Measurements from ENCODE around the gene SRSF9. TPM values are rescaled to one million over a fixed set of nuclear protein-coding genes. Genes with fewer than 3 reads are reported as not detected.
A peak's percentile ranks its signal among the peaks of the same experiment; 100 is the strongest.
"Not testable (repeated sequence)": the region's sequence is repeated elsewhere in the genome, so short reads cannot be mapped to it uniquely, and the experiment has no call there.

The SRSF9 gene, protein sequence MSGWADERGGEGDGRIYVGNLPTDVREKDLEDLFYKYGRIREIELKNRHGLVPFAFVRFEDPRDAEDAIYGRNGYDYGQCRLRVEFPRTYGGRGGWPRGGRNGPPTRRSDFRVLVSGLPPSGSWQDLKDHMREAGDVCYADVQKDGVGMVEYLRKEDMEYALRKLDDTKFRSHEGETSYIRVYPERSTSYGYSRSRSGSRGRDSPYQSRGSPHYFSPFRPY
- total RNA-seq: 34.4 TPM
- long read RNA-seq, transcript SRSF9-201 (4 exons, 1,201 nt): major isoform, 40 of 45 reads
- long read RNA-seq, partial matches to known transcripts: 1 of 45 reads
- long read RNA-seq, other reads (novel, unspliced or antisense): 1 of 45 reads

DNA sequence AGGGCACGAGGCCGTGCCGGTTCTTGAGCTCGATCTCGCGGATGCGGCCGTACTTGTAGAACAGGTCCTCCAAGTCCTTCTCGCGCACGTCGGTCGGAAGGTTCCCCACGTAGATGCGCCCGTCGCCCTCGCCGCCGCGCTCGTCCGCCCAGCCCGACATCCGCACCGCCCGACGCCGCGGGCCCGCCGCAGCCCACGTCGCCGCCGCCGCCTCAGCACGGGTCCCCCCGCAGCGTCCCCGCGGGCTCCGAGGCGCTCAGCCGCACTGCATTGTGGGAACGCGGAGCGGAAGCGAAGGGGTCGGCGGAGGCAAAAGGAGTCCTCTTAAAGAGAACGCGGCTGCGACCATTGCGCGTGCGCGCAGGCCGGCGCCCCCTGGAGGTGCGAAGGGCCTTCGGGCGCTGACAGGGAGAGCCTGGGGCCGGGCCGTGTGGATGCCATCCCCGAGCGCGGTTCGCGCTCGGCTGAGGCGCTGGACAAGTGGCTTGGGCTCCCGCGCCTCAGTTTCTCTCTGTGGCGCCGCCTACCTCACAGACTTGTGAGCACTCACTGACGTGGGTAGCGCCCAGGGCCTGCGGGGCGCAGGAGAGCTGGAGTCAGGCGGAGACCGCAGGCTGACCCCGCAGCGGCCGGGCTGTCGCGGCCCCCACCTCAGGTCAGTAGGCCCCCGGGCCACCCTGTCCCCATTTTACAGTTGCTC, at the start of gene SRSF9:
Gene SRSF9, minus strand, starts transcription at position 299 of the 700 bp plus-strand sequence. Its CDS starts 139 bp downstream, at position 160.
- H3K4me3 ChIP-seq: peak within 1 kb of the TSS; percentile 83
- H3K27ac ChIP-seq (replicated peaks): peak within 1 kb of the TSS; percentile 96
- H3K36me3 ChIP-seq: peaks cover 19% of the 10 kb centered on the region
- DNase-seq: peak; percentile 96
- H3K9me3 ChIP-seq (replicated peaks): no peaks in the 10 kb centered on the region
- TF ChIP-seq, protein P1, sequence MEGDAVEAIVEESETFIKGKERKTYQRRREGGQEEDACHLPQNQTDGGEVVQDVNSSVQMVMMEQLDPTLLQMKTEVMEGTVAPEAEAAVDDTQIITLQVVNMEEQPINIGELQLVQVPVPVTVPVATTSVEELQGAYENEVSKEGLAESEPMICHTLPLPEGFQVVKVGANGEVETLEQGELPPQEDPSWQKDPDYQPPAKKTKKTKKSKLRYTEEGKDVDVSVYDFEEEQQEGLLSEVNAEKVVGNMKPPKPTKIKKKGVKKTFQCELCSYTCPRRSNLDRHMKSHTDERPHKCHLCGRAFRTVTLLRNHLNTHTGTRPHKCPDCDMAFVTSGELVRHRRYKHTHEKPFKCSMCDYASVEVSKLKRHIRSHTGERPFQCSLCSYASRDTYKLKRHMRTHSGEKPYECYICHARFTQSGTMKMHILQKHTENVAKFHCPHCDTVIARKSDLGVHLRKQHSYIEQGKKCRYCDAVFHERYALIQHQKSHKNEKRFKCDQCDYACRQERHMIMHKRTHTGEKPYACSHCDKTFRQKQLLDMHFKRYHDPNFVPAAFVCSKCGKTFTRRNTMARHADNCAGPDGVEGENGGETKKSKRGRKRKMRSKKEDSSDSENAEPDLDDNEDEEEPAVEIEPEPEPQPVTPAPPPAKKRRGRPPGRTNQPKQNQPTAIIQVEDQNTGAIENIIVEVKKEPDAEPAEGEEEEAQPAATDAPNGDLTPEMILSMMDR (IDR thresholded peaks at IDR 0.05; ENCODE audit: borderline replicate concordance): peak; percentile 95
- H3K27me3 ChIP-seq (ENCODE audit: low read depth): no peaks in the 10 kb centered on the region
- intact Hi-C loops (cut with micrococcal nuclease): no loop called here
- peaks cover 62% of the 10 kb centered on the region for H3K4me1 ChIP-seq

DNA sequence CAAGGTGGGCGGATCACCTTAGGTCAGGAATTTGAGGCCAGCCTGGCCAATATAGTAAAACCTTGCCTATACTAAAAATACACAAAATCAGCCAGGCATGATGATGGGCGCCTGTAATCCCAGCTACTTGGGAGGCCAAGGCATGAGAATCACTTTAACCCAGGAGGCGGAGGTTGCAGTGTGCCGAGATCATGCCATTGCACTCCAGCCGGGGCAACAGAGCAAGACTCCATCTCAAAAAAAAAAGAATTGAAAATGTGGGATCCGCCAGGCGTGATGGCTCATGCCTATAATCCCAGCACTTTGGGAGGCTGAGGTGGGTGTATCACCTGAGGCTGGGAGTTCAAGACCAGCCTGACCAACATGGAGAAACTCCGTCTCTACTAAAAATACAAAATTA, 49.8 kb upstream of the SRSF9 start:
- DNase-seq; H3K4me3 ChIP-seq; H3K27ac ChIP-seq (replicated peaks); H3K27me3 ChIP-seq (ENCODE audit: low read depth); intact Hi-C loops (cut with micrococcal nuclease); H3K9me3 ChIP-seq (replicated peaks); H3K4me1 ChIP-seq: not testable (repeated sequence)
- peaks cover 58% of the 10 kb centered on the region for H3K36me3 ChIP-seq

DNA sequence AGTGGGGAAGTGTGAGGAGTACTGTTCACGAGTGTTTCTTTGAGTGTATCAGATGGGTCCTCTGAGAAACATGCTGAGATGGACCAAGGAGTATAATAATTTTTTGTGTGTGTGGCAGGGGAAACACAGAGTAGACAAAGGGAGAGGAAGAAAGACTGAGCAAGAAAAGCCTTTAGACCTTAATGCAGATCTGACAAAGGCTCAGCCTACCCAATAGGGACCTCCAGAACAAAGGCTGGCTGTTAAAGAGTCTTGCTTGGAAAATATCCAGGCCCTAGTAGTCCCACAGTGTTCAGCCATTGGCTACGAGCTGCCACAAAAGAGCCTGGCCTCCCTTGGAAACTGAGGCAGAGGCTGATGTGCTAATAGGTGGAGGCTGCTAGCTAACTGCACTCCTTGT, 45.9 kb upstream of the SRSF9 start:
- peaks cover 81% of the 10 kb centered on the region for H3K36me3 ChIP-seq
- no peaks in the 10 kb centered on the region for H3K9me3 ChIP-seq (replicated peaks)
- no peak overlapping the region for H3K27ac ChIP-seq (replicated peaks)
- no peaks in the 10 kb centered on the region for H3K4me1 ChIP-seq
- no peak for DNase-seq
- no peak overlapping the region for H3K4me3 ChIP-seq
- TF ChIP-seq, protein P1 (IDR thresholded peaks at IDR 0.05; ENCODE audit: borderline replicate concordance): no peak
- intact Hi-C loops (cut with micrococcal nuclease): no loop called here
- no peaks in the 10 kb centered on the region for H3K27me3 ChIP-seq (ENCODE audit: low read depth)

DNA sequence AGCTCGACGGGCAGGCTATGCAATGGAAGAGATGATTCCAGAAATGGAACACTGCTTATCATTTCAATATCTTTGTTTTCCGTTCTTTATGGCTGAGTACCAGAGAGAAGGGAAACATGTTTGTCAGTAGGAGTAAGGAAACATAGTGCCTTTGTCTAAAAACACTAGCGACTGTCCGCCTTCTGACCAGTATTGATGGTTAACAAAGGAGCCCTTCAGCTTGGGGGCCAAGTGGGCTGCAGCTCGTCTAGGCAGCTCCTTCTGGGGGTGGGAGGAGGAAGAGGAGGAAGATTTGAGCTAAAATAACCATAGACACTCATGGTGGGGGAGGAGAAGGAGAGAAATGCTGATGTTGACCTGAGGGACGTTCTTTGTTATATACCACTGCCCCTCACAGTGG, 44.5 kb upstream of the SRSF9 start:
- Histone ChIP-seq H3K27me3 (ENCODE audit: low read depth) (no peaks in the 10 kb centered on the region), H3K4me3 (no peak overlapping the region), H3K36me3 (peaks cover 85% of the 10 kb centered on the region), H3K9me3 (replicated peaks) (no peaks in the 10 kb centered on the region), H3K4me1 (no peaks in the 10 kb centered on the region), H3K27ac (replicated peaks) (no peak overlapping the region)
- TF ChIP-seq, protein P1 (IDR thresholded peaks at IDR 0.05; ENCODE audit: borderline replicate concordance): no peak
- intact Hi-C loops (cut with micrococcal nuclease): no loop called here
- DNase-seq: no peak

DNA sequence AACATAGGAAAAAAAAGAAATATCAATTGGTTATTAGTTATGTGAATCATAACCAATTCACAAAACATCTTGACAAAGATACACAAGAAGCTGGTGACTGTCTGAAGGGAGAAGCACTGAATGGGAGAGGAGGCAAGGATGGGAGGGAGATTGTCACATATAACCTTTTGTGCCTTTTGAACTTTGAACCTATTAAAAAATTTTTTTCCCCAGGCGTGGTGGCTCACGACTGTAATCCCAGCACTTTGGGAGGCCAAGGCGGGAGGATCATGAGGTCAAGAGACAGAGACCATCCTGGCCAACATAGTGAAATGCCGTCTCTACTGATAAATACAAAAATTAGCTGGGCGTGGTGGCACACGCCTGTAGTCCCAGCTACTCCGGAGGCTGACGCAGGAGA, 39.0 kb upstream of the SRSF9 start:
- Histone ChIP-seq H3K36me3 (peaks cover 91% of the 10 kb centered on the region), H3K27me3 (ENCODE audit: low read depth) (no peaks in the 10 kb centered on the region), H3K4me3 (no peak overlapping the region), H3K4me1 (no peaks in the 10 kb centered on the region), H3K27ac (replicated peaks) (no peak overlapping the region), H3K9me3 (replicated peaks) (no peaks in the 10 kb centered on the region)
- no peak for DNase-seq
- TF ChIP-seq, protein P1 (IDR thresholded peaks at IDR 0.05; ENCODE audit: borderline replicate concordance): no peak
- intact Hi-C loops (cut with micrococcal nuclease): no loop called here

DNA sequence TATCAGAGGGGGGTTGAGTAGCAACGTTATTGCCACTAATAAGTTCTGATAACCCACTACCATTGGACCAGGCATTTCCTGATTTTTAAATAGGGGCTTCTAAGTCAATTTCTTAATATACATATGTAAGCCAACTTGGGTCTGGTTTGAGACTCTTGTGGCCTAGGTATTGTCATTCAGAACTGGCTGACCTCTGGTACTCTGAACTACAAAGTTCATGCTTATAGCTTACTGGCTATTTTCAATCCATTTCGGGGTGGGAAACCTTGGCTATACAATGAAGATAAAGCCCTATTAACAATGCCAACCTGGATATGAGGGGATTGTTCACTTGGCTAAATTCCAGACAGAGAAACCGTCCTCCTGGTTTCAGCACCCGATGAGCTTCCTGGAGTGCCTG, 35.0 kb upstream of the SRSF9 start:
- TF ChIP-seq, protein P1 (IDR thresholded peaks at IDR 0.05; ENCODE audit: borderline replicate concordance): no peak
- intact Hi-C loops (cut with micrococcal nuclease): no loop called here

More for the DNA sequence above, 35.0 kb upstream of the SRSF9 start:
- no peaks in the 10 kb centered on the region for H3K27me3 ChIP-seq (ENCODE audit: low read depth)
- no peak overlapping the region for H3K27ac ChIP-seq (replicated peaks)
- H3K9me3 ChIP-seq (replicated peaks): no peaks in the 10 kb centered on the region
- H3K36me3 ChIP-seq: peaks cover 77% of the 10 kb centered on the region
- no peaks in the 10 kb centered on the region for H3K4me1 ChIP-seq
- no peak for DNase-seq
- no peak overlapping the region for H3K4me3 ChIP-seq
